Heart left ventricle (tissue), 16 donors: Measurements from ENCODE around the gene HS3ST5. TPM values are rescaled to one million over a fixed set of nuclear protein-coding genes. Genes with fewer than 3 reads are reported as not detected.

Source experiments
- ATAC-seq, 4 donors: fragments of 200-7000 bp; cut with Tn5 transposase; one replicate each; pipeline ENCODE4 v1.9.1; 2020 to 2022; ENCODE audit warnings: moderate library complexity in 4 of 4, mild to moderate bottlenecking in 3 of 4, moderate number of reproducible peaks in 1 of 4
- DNase-seq, 5 donors: peaks; one replicate each; pipeline ENCODE4 v3.0.0-alpha.2; 2020
- H3K27ac ChIP-seq, 12 donors: fragments of 200-600 bp; sonication (generic) in 4 of 12; one replicate each; pipeline versions ENCODE4 v1.5.0 to v1.8.0; 2016 to 2022; ENCODE audit warnings: mild to moderate bottlenecking in 2 of 12
- H3K27me3 ChIP-seq, 9 donors: fragments of 200-600 bp; sonication (generic) in 2 of 9; one replicate each; pipeline versions ENCODE4 v1.5.1 to v1.8.0; 2016 to 2022; ENCODE audit warnings: mild to moderate bottlenecking in 3 of 9
- H3K36me3 ChIP-seq, 9 donors: fragments of 200-600 bp; sonication (generic) in 2 of 9; one replicate each; pipeline versions ENCODE4 v1.5.0 to v1.8.0; 2018 to 2022; ENCODE audit warnings: mild to moderate bottlenecking in 2 of 9
- H3K4me1 ChIP-seq, 12 donors: fragments of 200-600 bp; sonication (generic) in 4 of 12; one replicate each; pipeline versions ENCODE4 v1.5.0 to v1.8.0; 2016 to 2022; ENCODE audit warnings: mild to moderate bottlenecking in 3 of 12
- H3K4me3 ChIP-seq, 12 donors: fragments of 200-600 bp; sonication (generic) in 4 of 12; one replicate each; pipeline versions ENCODE4 v1.5.0 to v1.8.0; 2017 to 2022; ENCODE audit warnings: mild to moderate bottlenecking in 9 of 12, moderate library complexity in 4 of 12
- H3K9me3 ChIP-seq, 12 donors: fragments of 200-600 bp; sonication (generic) in 4 of 12; one replicate each; pipeline versions ENCODE4 v1.5.0 to v1.8.0; 2016 to 2022; ENCODE audit warnings: mild to moderate bottlenecking in 1 of 12
- CTCF ChIP-seq, 12 donors: fragments of 200-600 bp; sonication (generic) in 4 of 12; IDR thresholded peaks; one replicate each; pipeline versions ENCODE4 v1.5.0 to v1.8.0; 2018 to 2022; ENCODE audit warnings: antibody characterized with exemption in 12 of 12, mild to moderate bottlenecking in 5 of 12
- POLR2A ChIP-seq, 2 donors: fragments of 450-650 bp; IDR thresholded peaks; one replicate each; pipeline ENCODE4 v1.6.1; 2017; ENCODE audit warnings: antibody characterized with exemption in 2 of 2, mild to moderate bottlenecking in 2 of 2, moderate library complexity in 2 of 2
- whole genome bisulfite sequencing, 4 donors: extraction: QIAGEN DNeasy Blood & Tissue Kit in 2 of 4; methylation state at CpG; one replicate each; pipeline versions ENCODE4 v1.1.5 to v1.1.7; 2013 to 2018; 5-methylcytosine and 5-hydroxymethylcytosine counted together
- intact Hi-C, 10 donors: fragments of 100-400 bp; cut with DNase I; formaldehyde crosslinking; loops; one replicate each; pipeline versions ENCODE4 v1.11.1 to v1.14.2; 2022
- polyA plus RNA-seq, 2 donors: library from polyadenylated mRNA; stranded (reverse); fragments of 200-250 nt; gene quantifications; one replicate each; pipeline ENCODE4 v1.2.3, GENCODE V29; 2013
- total RNA-seq, 9 donors: library from RNA; depleted of rRNA in 2 of 9; stranded (reverse); fragments of >200 nt in 2 of 9; fragmentation: NEBNext Ultra II Directional in 3 of 9; extraction: Animal tissue kit (Norgen Biotek cat#: 25700) in 3 of 9; gene quantifications; one replicate each; pipeline versions ENCODE4 v1.1.0 to v1.2.4, GENCODE V29; 2016 to 2023
- donor health status: ischemic (EF 13 %, LVEDD 7.1; RV severe dilation, severe dysfunction).
- donor health status: healthy with polysubstance abuse.
- donor health status: DM: no; HTN: yes; CAD: no.
- donor health status: DM: no; HTN: no; CAD: no.
- donor health status: ischemic (EF 25% LVEDD 6.9; RV normal size, moderate dysfunction).
- donor health status: ischemic (EF 25% LVEDD 5.7; RV mildly dilated, moderate dysfunction).
- donor health status: healthy.
- donor health status: DM: yes; HTN: yes; CAD: no.
- donor health status: ischemic (EF 35%, LVEDD 5.7; RV mildly dilated, moderate dysfunction).
- donor health status: nonischemic (EF 11% LVEDD 7.7; RV severe dilation, severe dysfunction).
- donor health status: DM: yes; HTN: yes; CAD: no.
- donor health status: PGD.
- donor health status: ischemic (EF 29% LVEDD 5.4; RV normal size, mild dysfunction).
- donor health status: nonischemic (EF 23%, LVEDD 6.1; RV moderate dilation, normal function).

HS3ST5 gene
- total and polyA plus RNA-seq, 11 donors = not detected

GRCh38 chr6:114200891-114201290 lies 141.9 kb downstream of the HS3ST5 start:
- no peak for TF ChIP-seq CTCF (IDR thresholded peaks at IDR 0.05)
- no peak for TF ChIP-seq POLR2A (IDR thresholded peaks at IDR 0.05)
- Histone ChIP-seq H3K4me1 (no peaks in the 10 kb centered on the region), H3K27ac (no peak overlapping the region), H3K36me3 (no peaks in the 10 kb centered on the region), H3K27me3 (no peaks in the 10 kb centered on the region), H3K9me3 (peaks cover 0 to 10% (median 0%) of the 10 kb centered on the region in 12 donors), H3K4me3 (no peak overlapping the region)
- intact Hi-C loops = no loop called here
- 67 to 83% (median 79%) methylated on average over 3 of the region's 3 CpGs for WGBS, 4 donors
- DNase-seq (no peak), ATAC-seq (no peak)

- TF ChIP-seq CTCF (IDR thresholded peaks at IDR 0.05) (no peak), POLR2A (IDR thresholded peaks at IDR 0.05) (no peak)
- Histone ChIP-seq H3K4me3 (no peak overlapping the region), H3K27me3 (no peaks in the 10 kb centered on the region), H3K36me3 (no peaks in the 10 kb centered on the region), H3K9me3 (peaks cover 0 to 10% (median 0%) of the 10 kb centered on the region in 12 donors), H3K27ac (no peak overlapping the region), H3K4me1 (peaks cover 0 to 15% (median 0%) of the 10 kb centered on the region in 12 donors)
- DNase-seq (no peak), ATAC-seq (no peak)
- 77 to 87% (median 86%) methylated on average over 7 of the region's 7 CpGs for WGBS, 4 donors
- intact Hi-C loops = no loop called here
Observed at GRCh38 chr6:114195631-114196403, 147.0 kb downstream of the HS3ST5 start.

GRCh38 chr6:114195027-114195365 lies 147.8 kb downstream of the HS3ST5 start:
- Histone ChIP-seq H3K27me3 (no peaks in the 10 kb centered on the region), H3K9me3 (peaks cover 0 to 10% (median 0%) of the 10 kb centered on the region in 12 donors), H3K27ac (no peak overlapping the region), H3K4me3 (no peak overlapping the region), H3K4me1 (peaks cover 0 to 15% (median 0%) of the 10 kb centered on the region in 12 donors), H3K36me3 (no peaks in the 10 kb centered on the region)
- intact Hi-C loops = no loop called here
- DNase-seq (no peak), ATAC-seq (peak in 1 of 4 donors; percentile 34)
- WGBS, 4 donors = 30 to 59% (median 49%) methylated on average over 1 of the region's 1 CpG
- TF ChIP-seq CTCF (IDR thresholded peaks at IDR 0.05) (no peak), POLR2A (IDR thresholded peaks at IDR 0.05) (no peak)

- WGBS, 4 donors = 27 to 54% (median 38%) methylated on average over 4 of the region's 4 CpGs
- DNase-seq (peak in 3 of 5 donors; percentile 14 to 34 (median 21)), ATAC-seq (peak in 2 of 4 donors; percentile 60 to 64)
- Histone ChIP-seq H3K4me1 (peaks cover 0 to 15% (median 0%) of the 10 kb centered on the region in 12 donors), H3K4me3 (no peak overlapping the region), H3K36me3 (no peaks in the 10 kb centered on the region), H3K9me3 (peaks cover 0 to 10% (median 0%) of the 10 kb centered on the region in 12 donors), H3K27ac (peak overlapping the region in 1 of 12 donors; percentile 1), H3K27me3 (no peaks in the 10 kb centered on the region)
- intact Hi-C loops = no loop called here
- TF ChIP-seq POLR2A (IDR thresholded peaks at IDR 0.05) = no peak
- TF ChIP-seq CTCF (IDR thresholded peaks at IDR 0.05) = no peak
Observed at GRCh38 chr6:114194362-114195026, 148.3 kb downstream of the HS3ST5 start.
